HL-60 (cell line): ENCODE measurements around the gene CYTH1.

Experiments used
- DNase-seq, 2 experiments: peaks; one replicate each; pipeline ENCODE4 v3.0.0-alpha.2; 2010 to 2020; ENCODE audit warnings: low read depth in 1 of 2, low spot score in 1 of 2
- H3K27ac ChIP-seq: fragments of 250-450 bp; sonication (Bioruptor Pico); replicated peaks from 2 replicates; pipeline ENCODE4 v1.5.1; 2020; ENCODE audit warnings: mild to moderate bottlenecking, moderate library complexity
- H3K27me3 ChIP-seq: fragments of 250-450 bp; sonication (Bioruptor Pico); 2 replicates; pipeline ENCODE4 v1.5.1; 2021; ENCODE audit warnings: mild to moderate bottlenecking, moderate library complexity; ENCODE audit not compliant: insufficient read depth, poor library complexity, severe bottlenecking
- H3K4me3 ChIP-seq: replicated peaks from 2 replicates; pipeline ENCODE4 v1.5.1; 2011; ENCODE audit warnings: mild to moderate bottlenecking, control low read depth, low read length; ENCODE audit not compliant: insufficient read depth
- CTCF ChIP-seq: IDR thresholded peaks from one replicate; pipeline ENCODE4 v1.5.1; 2011; ENCODE audit warnings: low read length, control low read depth, inconsistent platforms; ENCODE audit not compliant: insufficient read depth
- GABPA ChIP-seq: IDR thresholded peaks from 2 replicates; pipeline ENCODE4 v1.6.1; 2012; ENCODE audit warnings: low read depth
- POLR2AphosphoS5 ChIP-seq: IDR thresholded peaks from 2 replicates; pipeline ENCODE4 v1.6.1; 2012; ENCODE audit warnings: low read depth
- REST ChIP-seq: IDR thresholded peaks from 2 replicates; pipeline ENCODE4 v1.6.1; 2012; ENCODE audit warnings: low read depth; ENCODE audit not compliant: insufficient replicate concordance
- SPI1 ChIP-seq: IDR thresholded peaks from 2 replicates; pipeline ENCODE4 v1.6.1; 2012; ENCODE audit warnings: low read depth, mild to moderate bottlenecking, borderline replicate concordance

CYTH1 gene

GRCh38 chr17:78654325-78654724, 127.7 kb downstream of the CYTH1 start:
- no peak overlapping the region for H3K27ac ChIP-seq
- peak in 1 of 2 experiments; percentile 28 for DNase-seq
- TF ChIP-seq CTCF, result no peak
- no peak for TF ChIP-seq GABPA
- no peak for TF ChIP-seq REST
- TF ChIP-seq POLR2AphosphoS5, result no peak
- no peak for TF ChIP-seq SPI1

DNA sequence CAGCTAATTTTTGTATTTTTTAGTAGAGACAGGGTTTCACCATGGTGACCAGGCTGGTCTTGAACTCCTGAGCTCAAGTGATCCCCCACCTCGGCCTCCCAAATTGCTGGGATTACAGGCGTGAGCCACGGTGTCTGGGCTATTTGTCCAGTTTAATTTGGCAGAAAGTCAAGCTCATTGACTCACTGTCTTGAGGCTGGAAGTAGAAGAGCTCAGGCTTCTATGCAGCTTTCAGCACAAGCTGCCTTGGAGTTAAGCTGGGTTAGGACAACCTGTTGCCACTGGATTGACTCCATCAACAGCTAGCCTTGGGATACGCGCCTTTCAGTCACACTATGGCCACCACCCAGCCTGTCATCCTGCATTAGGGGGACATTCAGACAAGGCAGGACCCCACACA, 128.7 kb downstream of the CYTH1 start:
- DNase-seq, result no peak
- H3K4me3 ChIP-seq, result no peak overlapping the region

More at GRCh38 chr17:78654325-78654724, 127.7 kb downstream of the CYTH1 start:
- Histone ChIP-seq H3K4me3 (no peak overlapping the region), H3K27me3 (no peaks in the 10 kb centered on the region)

GRCh38 chr17:78652913-78653312, 129.2 kb downstream of the CYTH1 start:
- no peaks in the 10 kb centered on the region for H3K27me3 ChIP-seq
- H3K4me3 ChIP-seq, result no peak overlapping the region
- TF ChIP-seq SPI1 (no peak), CTCF (no peak), REST (no peak), GABPA (no peak)
- H3K27ac ChIP-seq, result no peak overlapping the region; the same call in 1 of the 2 replicates
- peak in 1 of 2 experiments; percentile 56 for DNase-seq

More for the DNA sequence above, 128.7 kb downstream of the CYTH1 start:
- no peaks in the 10 kb centered on the region for H3K27me3 ChIP-seq
- TF ChIP-seq REST (no peak), POLR2AphosphoS5 (no peak)
- no peak overlapping the region for H3K27ac ChIP-seq

GRCh38 chr17:78652024-78652423, 130.0 kb downstream of the CYTH1 start:
- Histone ChIP-seq H3K27ac (no peak overlapping the region), H3K4me3 (no peak overlapping the region), H3K27me3 (no peaks in the 10 kb centered on the region)
- no peak for DNase-seq
- TF ChIP-seq REST, result no peak
- no peak for TF ChIP-seq CTCF
- no peak for TF ChIP-seq GABPA
- no peak for TF ChIP-seq SPI1
- no peak for TF ChIP-seq POLR2AphosphoS5
